Measurements from ENCODE around the gene FASN. TPM values are rescaled to one million over a fixed set of nuclear protein-coding genes. Genes with fewer than 3 reads are reported as not detected.
A peak's percentile ranks its signal among the peaks of the same experiment; 100 is the strongest.

FASN gene
- total and polyA plus RNA-seq, 2 of the 13 experiments (the other 11 are each of a cell fraction or from before 2014, with no cell fraction given), result 51.7 to 101 TPM

DNA sequence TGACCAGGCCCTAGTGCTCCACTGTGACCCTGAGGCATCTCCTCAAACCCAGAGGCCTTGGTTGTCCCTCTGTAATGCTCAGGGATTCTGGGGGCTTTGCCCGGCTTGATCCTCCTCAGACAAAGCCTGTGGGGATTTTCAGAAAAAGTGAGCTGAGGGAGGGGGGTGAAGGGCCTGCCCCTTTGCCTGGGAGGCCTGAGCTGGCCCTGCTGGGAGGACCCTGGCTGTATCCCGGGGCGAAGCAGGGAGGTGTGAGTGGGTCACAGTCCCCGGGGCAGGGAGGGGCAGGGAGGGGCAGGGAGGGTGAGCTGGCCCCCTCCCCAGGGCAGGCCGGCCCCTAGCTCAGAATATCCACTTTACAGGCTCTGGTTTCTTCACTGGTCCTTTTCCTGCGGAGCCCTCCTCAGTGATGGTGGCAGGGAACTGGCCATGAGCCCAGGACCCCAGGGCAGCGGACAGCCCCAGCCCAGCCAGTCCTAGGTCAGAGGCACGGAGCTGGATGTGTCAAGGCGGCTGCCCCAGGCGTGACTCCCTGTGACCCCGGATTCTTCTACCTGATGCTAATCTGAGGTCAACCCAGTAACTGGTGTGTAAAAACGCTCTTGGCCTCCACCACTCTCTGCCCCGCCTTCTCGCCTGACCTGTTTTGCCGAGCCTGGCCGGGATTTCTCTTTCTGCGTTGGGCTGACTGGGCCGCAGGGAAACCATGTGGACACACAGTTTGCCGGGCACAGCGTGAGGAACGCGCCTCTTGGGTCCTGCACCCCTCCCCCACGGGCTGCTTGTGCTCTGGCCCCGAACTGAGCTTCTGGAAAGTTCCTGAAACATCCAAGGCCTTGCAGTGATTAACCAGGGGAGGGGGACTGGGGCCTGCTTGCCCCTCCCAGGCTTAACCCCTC, 5.8 kb upstream of the FASN start (continued):
- no peak for TF ChIP-seq ATF1 (CRISPR knock-in tag; IDR thresholded peaks at IDR 0.05)
- no peak for TF ChIP-seq USF2 (IDR thresholded peaks at IDR 0.05; ENCODE audit: low read depth, low read length)
- peak; percentile 52; the same call in 1 of the 2 replicates for TF ChIP-seq USF2 (CRISPR knock-in tag; IDR thresholded peaks at IDR 0.05; ENCODE audit: borderline replicate concordance)
- no peak for TF ChIP-seq JDP2 (CRISPR knock-in tag; IDR thresholded peaks at IDR 0.05; ENCODE audit: borderline replicate concordance)
- no peak for TF ChIP-seq HHEX (CRISPR knock-in tag; IDR thresholded peaks at IDR 0.05)
- no peak for TF ChIP-seq DNMT3B (CRISPR knock-in tag; conservative IDR thresholded peaks at IDR 0.05)
- TF ChIP-seq ZSCAN30 (CRISPR knock-in tag; IDR thresholded peaks at IDR 0.05), result no peak; the same call in 1 of the 2 replicates
- peak; percentile 77 to 79; a peak in 2 of 4 replicates for TF ChIP-seq NR2F1 (CRISPR knock-in tag; IDR thresholded peaks at IDR 0.05)
- TF ChIP-seq, protein P1, sequence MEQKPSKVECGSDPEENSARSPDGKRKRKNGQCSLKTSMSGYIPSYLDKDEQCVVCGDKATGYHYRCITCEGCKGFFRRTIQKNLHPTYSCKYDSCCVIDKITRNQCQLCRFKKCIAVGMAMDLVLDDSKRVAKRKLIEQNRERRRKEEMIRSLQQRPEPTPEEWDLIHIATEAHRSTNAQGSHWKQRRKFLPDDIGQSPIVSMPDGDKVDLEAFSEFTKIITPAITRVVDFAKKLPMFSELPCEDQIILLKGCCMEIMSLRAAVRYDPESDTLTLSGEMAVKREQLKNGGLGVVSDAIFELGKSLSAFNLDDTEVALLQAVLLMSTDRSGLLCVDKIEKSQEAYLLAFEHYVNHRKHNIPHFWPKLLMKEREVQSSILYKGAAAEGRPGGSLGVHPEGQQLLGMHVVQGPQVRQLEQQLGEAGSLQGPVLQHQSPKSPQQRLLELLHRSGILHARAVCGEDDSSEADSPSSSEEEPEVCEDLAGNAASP (CRISPR knock-in tag; IDR thresholded peaks at IDR 0.05; ENCODE audit: borderline replicate concordance), result peak; percentile 90
- TF ChIP-seq ZNF205 (CRISPR knock-in tag; IDR thresholded peaks at IDR 0.05), result peak; percentile 81; the same call in 1 of the 2 replicates
- TF ChIP-seq ARID2 (CRISPR knock-in tag; IDR thresholded peaks at IDR 0.05; ENCODE audit: borderline replicate concordance), result peak; percentile 96
- TF ChIP-seq ZFX (CRISPR knock-in tag; IDR thresholded peaks at IDR 0.05; ENCODE audit: low read depth), result peak; percentile 92
- TF ChIP-seq ZNF510 (CRISPR knock-in tag; IDR thresholded peaks at IDR 0.05; ENCODE audit: low read depth), result no peak
- no peak for TF ChIP-seq ZNF576 (CRISPR knock-in tag; IDR thresholded peaks at IDR 0.05)
- no peak for TF ChIP-seq ZFP36 (IDR thresholded peaks at IDR 0.05; ENCODE audit: borderline replicate concordance, low read depth, low read length, partially characterized antibody)
- TF ChIP-seq HMG20B (CRISPR knock-in tag; conservative IDR thresholded peaks at IDR 0.05), result peak; percentile 90; the same call in 1 of the 2 replicates
- TF ChIP-seq GABPA (IDR thresholded peaks at IDR 0.05; ENCODE audit: low read depth, low read length), result no peak
- TF ChIP-seq GABPA (CRISPR knock-in tag; IDR thresholded peaks at IDR 0.05; ENCODE audit: low read depth), result peak; percentile 35; the same call in 1 of the 2 replicates
- TF ChIP-seq, protein P2, sequence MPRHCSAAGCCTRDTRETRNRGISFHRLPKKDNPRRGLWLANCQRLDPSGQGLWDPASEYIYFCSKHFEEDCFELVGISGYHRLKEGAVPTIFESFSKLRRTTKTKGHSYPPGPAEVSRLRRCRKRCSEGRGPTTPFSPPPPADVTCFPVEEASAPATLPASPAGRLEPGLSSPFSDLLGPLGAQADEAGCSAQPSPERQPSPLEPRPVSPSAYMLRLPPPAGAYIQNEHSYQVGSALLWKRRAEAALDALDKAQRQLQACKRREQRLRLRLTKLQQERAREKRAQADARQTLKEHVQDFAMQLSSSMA (CRISPR knock-in tag; IDR thresholded peaks at IDR 0.05), result peak; percentile 83
- TF ChIP-seq ZNF274 (CRISPR knock-in tag; IDR thresholded peaks at IDR 0.05), result peak; percentile 90
- no peak; the same call in 1 of the 2 replicates for TF ChIP-seq ZKSCAN8 (CRISPR knock-in tag; IDR thresholded peaks at IDR 0.05; ENCODE audit: borderline replicate concordance)
- peak; percentile 96 for TF ChIP-seq AKAP8 (CRISPR knock-in tag; IDR thresholded peaks at IDR 0.05)
- 0 out of 2 replicates have a peak, but pooled peaks have one; percentile 2 for TF ChIP-seq ZNF83 (CRISPR knock-in tag; IDR thresholded peaks at IDR 0.05; ENCODE audit: borderline replicate concordance)
- TF ChIP-seq KDM5A (IDR thresholded peaks at IDR 0.05; ENCODE audit: borderline replicate concordance, low read length), result no peak; the same call in 1 of the 2 replicates
- TF ChIP-seq MBD4 (IDR thresholded peaks at IDR 0.05; ENCODE audit: borderline replicate concordance, low read length), result no peak
- TF ChIP-seq ZNF780A (CRISPR knock-in tag; IDR thresholded peaks at IDR 0.05), result no peak
- TF ChIP-seq ZNF282 (IDR thresholded peaks at IDR 0.05; ENCODE audit: partially characterized antibody), result no peak

All from HepG2 (cell line).